ENCODE measurements around the gene PRKX.
"Not testable (repeated sequence)": the region's sequence is repeated elsewhere in the genome, so short reads cannot be mapped to it uniquely, and the experiment has no call there.

PRKX gene

GRCh38 chrX:3713225-3713936 is at the start of gene PRKX:
Gene PRKX, minus strand, starts transcription at chrX:3713649. Its CDS starts 396 bp downstream, at chrX:3713253.
- peak; percentile 59 for DNase-seq (ENCODE audit: low read depth)

- DNase-seq (ENCODE audit: low read depth): no peak
Observed at GRCh38 chrX:3763111-3763510, 49.7 kb upstream of the PRKX start.

- no peak for DNase-seq (ENCODE audit: low read depth)
Observed at GRCh38 chrX:3757510-3758025, 44.1 kb upstream of the PRKX start.

- DNase-seq (ENCODE audit: low read depth): peak; percentile 3
Observed at GRCh38 chrX:3748052-3748559, 34.7 kb upstream of the PRKX start.

- no peak for DNase-seq (ENCODE audit: low read depth)
Observed at GRCh38 chrX:3743801-3744439, 30.5 kb upstream of the PRKX start.

- DNase-seq (ENCODE audit: low read depth): not testable (repeated sequence)
Observed at GRCh38 chrX:3740946-3741345, 27.5 kb upstream of the PRKX start.

GRCh38 chrX:3738509-3738908 is 25.1 kb upstream of the PRKX start:
- no peak for DNase-seq (ENCODE audit: low read depth)

GRCh38 chrX:3736536-3736935 is 23.1 kb upstream of the PRKX start:
- DNase-seq (ENCODE audit: low read depth): not testable (repeated sequence)

GRCh38 chrX:3735891-3736290 is 22.4 kb upstream of the PRKX start:
- DNase-seq (ENCODE audit: low read depth): not testable (repeated sequence)

- DNase-seq (ENCODE audit: low read depth): not testable (repeated sequence)
Observed at GRCh38 chrX:3734456-3734855, 21.0 kb upstream of the PRKX start.

GRCh38 chrX:3733043-3733430 is 19.6 kb upstream of the PRKX start:
- DNase-seq (ENCODE audit: low read depth): no peak

- DNase-seq (ENCODE audit: low read depth): not testable (repeated sequence)
Observed at GRCh38 chrX:3732326-3733042, 19.0 kb upstream of the PRKX start.

- peak; percentile 76 for DNase-seq (ENCODE audit: low read depth)
Observed at GRCh38 chrX:3728454-3728853, 15.0 kb upstream of the PRKX start.

- not testable (repeated sequence) for DNase-seq (ENCODE audit: low read depth)
Observed at GRCh38 chrX:3723460-3723859, 10.0 kb upstream of the PRKX start.

GRCh38 chrX:3717742-3718420 is 4.4 kb upstream of the PRKX start:
- peak; percentile 70 for DNase-seq (ENCODE audit: low read depth)

- DNase-seq (ENCODE audit: low read depth): no peak
Observed at GRCh38 chrX:3715921-3716320, 2.5 kb upstream of the PRKX start.

GRCh38 chrX:3714706-3715479 is 1.4 kb upstream of the PRKX start:
- not testable (repeated sequence) for DNase-seq (ENCODE audit: low read depth)

- DNase-seq (ENCODE audit: low read depth): no peak
Observed at GRCh38 chrX:3713937-3714434, 537 bp upstream of the PRKX start.

GRCh38 chrX:3712870-3713224 is 602 bp downstream of the PRKX start:
- no peak for DNase-seq (ENCODE audit: low read depth)

- peak; percentile 57 for DNase-seq (ENCODE audit: low read depth)
Observed at GRCh38 chrX:3712051-3712869, 1.2 kb downstream of the PRKX start.
